ENCODE data around the gene TBL1X.
"Not testable (repeated sequence)": the region's sequence is repeated elsewhere in the genome, so short reads cannot be mapped to it uniquely, and the experiment has no call there.

TBL1X gene

DNA sequence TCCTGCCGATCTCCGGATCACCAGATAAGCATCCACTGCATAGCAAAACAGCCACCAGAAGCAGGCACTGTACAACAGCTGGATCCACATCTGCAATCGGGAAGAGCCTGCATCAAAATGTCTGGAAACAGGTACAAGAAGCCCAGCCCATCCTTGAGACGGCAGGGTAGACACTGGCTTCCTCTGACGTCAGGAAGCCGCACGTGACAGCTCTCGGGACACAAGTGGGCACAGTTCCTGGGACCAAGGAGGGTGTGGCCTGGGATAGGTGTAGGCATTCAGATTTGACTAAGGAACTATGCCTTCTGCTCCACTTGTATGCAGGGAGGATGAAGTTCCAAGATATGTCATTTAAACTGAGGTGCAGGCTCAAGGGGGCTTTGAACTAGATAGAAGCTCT lies 294.5 kb downstream of the TBL1X start:
- no peak overlapping the region for H3K27ac ChIP-seq
- TF ChIP-seq, protein P1, sequence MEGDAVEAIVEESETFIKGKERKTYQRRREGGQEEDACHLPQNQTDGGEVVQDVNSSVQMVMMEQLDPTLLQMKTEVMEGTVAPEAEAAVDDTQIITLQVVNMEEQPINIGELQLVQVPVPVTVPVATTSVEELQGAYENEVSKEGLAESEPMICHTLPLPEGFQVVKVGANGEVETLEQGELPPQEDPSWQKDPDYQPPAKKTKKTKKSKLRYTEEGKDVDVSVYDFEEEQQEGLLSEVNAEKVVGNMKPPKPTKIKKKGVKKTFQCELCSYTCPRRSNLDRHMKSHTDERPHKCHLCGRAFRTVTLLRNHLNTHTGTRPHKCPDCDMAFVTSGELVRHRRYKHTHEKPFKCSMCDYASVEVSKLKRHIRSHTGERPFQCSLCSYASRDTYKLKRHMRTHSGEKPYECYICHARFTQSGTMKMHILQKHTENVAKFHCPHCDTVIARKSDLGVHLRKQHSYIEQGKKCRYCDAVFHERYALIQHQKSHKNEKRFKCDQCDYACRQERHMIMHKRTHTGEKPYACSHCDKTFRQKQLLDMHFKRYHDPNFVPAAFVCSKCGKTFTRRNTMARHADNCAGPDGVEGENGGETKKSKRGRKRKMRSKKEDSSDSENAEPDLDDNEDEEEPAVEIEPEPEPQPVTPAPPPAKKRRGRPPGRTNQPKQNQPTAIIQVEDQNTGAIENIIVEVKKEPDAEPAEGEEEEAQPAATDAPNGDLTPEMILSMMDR (conservative IDR thresholded peaks at IDR 0.05) = no peak

DNA sequence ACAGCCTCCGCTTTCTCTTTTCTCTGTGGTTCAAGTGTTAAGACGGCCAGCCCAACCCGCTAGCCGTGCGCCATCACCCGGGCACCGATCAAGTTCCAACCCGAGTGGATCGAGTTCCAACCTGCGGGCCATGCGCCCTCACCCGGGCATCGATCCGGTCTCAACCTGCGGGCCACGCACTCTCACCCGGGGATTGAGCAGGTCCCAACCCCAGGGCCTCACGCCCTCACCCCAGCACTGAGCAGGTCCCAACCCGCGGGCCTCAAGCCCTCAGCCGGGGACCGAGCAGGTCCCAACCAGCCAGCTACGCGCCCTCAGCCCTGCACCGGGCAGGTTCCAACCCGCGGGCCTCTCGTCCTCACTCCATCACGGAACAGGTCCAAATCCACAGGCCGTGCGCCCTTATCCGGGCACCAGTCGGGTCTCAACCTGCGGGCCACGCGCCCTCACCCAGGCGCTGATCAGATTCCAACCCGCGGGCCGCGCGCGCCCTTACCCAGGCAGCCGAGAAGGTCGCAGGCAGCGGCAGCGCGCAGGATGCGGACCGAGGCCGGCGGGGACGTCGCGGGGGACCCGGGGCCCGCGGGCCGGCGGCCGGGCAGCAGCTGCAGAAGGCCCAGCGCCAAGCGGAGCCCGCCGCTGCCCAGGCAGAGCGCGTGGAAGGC lies 300.3 kb downstream of the TBL1X start:
- TF ChIP-seq, protein P1 (conservative IDR thresholded peaks at IDR 0.05) = no peak
- H3K27ac ChIP-seq = no peak overlapping the region

DNA sequence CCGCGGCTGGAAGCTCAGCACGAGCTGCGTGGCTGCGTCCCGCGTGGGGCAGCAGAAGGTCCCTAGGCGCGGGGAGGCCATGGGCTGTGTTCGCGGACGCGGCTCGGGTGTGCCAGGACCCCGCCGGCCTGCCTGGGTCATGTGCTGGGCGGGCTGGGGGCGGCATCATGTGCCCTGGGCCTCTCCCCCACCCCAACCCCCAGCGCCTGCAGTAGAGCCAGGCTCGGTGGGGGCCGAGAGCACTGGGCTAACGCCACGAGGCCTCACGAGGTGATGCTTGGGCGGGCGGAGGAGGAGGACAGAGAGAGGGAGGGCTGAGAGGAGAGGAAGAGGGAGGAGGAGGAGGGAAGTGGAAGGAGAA lies 300.9 kb downstream of the TBL1X start, which contains the start of gene GPR143:
TSS of gene GPR143 (minus strand) at position 111 of the 361 bp plus-strand sequence. CDS start at position 81, 30 bp downstream.
- TF ChIP-seq, protein P1 (conservative IDR thresholded peaks at IDR 0.05) = no peak
- H3K27ac ChIP-seq = no peak within 1 kb of the TSS

DNA sequence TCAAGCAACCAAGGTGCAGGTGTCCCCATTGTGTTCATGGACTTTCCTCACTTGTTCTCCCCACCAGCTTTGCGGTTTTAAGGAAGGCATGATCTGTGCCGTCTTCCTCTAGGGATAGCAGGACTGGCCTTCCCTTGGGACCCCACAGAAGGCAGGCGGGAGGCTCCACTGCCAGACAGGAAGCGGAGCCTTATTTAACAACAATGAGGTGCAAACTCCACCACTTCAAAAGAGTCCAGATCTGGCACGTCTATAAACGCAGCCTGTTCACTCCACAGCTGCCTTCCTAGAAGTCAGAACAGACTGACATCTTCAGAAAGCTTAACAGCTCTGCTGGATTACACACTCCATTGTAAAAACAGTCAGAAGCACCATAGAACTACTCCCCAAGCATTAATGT lies 302.5 kb downstream of the TBL1X start:
- no peak overlapping the region for H3K27ac ChIP-seq
- TF ChIP-seq, protein P1 (conservative IDR thresholded peaks at IDR 0.05) = no peak

DNA sequence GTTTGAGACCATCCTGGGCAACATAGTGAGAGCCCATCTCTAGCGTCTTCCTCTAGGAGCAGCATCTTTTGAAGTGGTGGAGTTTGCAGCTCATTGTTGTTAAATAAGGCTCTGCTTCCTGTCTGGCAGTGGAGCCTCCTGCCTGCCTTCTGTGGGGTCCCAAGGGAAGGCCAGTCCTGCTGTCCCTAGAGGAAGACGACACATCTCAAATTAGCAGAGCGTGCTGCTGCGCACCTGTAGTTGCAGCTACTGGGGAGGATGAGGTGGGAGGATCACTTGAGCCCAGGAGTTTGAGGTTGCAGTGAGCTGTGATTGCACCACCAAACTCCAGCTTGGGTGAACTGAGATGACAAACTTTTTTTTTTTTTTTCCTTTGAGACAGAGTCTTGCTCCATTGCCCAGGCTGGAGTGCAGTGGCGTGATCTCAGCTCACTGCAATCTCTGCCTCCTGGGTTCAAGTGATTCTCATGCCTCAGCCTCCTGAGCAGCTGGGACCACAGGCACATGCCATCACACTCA lies 303.5 kb downstream of the TBL1X start:
- H3K27ac ChIP-seq = not testable (repeated sequence)

DNA sequence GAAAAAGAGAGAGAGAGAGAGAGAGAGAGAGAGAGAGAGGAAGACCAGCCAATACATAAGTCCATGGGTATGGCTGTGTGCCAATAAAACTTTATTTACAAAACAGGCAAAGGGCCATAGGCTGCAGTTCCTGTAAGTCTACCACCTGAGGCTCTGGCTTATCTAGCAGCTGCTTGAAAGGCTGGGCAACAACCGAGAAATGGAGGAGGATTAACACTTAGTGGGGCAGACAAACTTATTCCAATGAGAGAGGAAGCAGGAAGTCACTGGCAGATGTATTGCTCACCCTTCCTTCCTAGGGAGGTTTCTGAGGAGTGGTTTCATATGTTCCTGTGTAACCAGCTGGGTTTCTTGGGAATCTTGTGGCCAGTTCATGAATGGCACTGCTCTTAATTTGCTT lies 305.5 kb downstream of the TBL1X start:
- TF ChIP-seq, protein P1 (conservative IDR thresholded peaks at IDR 0.05) = no peak
- no peak overlapping the region for H3K27ac ChIP-seq

DNA sequence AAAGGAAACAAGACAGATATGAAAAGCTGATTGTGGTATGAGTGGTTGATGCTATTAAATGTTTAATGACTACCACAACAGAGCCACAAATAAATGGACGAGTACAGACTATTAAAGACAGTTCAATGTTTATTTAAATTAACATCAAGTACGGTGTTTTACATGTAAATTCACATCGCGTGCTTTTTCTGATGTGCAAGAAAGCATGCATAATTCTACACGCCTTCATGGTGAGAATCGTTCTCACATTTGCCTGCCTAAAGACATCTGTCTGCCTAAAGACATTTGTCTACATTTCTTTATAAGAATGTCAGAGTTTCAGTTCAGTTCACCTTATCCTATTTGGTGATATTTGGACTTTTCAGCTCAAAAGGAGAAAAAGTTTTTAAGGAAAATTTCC lies 308.1 kb downstream of the TBL1X start:
- no peak overlapping the region for H3K27ac ChIP-seq
- TF ChIP-seq, protein P1 (conservative IDR thresholded peaks at IDR 0.05) = no peak

DNA sequence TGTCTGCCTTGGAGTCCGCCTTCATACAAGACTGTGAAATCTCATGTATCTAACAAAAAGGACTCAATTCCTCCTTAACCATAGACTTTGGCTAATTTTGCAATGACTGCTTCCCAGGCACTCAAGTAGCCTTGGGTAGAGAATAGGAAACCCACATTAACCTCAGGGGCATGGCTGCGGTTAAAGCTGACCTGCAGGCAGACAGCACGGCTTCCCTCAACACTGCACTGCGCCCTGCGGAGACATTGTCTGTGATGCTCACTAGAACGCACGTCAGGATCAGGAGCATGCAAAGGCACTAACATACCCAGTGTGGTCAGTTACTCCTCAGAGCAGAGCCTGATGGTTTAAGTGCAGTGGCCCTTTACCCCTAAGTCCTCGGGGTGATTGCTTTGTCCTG lies 311.1 kb downstream of the TBL1X start:
- TF ChIP-seq, protein P1 (conservative IDR thresholded peaks at IDR 0.05) = no peak

More for the DNA sequence above, 311.1 kb downstream of the TBL1X start:
- H3K27ac ChIP-seq = no peak overlapping the region

Measured in VCaP (cell line).